KOPT-K1 (cell line): Measurements from ENCODE around the gene TRAK1.

ENCODE experiments used
- H3K27ac ChIP-seq: fragments of 200-600 bp; sonication (generic); 2 replicates; pipeline ENCODE4 v1.5.1; 2016; ENCODE audit warnings: antibody characterized with exemption, mild to moderate bottlenecking, low read depth, low read length; ENCODE audit not compliant: poor library complexity, severe bottlenecking
- H3K36me3 ChIP-seq: fragments of 200-600 bp; sonication (generic); 2 replicates; pipeline ENCODE4 v1.5.1; 2017; ENCODE audit warnings: antibody characterized with exemption, mild to moderate bottlenecking, low read length, moderate library complexity; ENCODE audit not compliant: insufficient read depth
- H3K9me3 ChIP-seq: fragments of 200-600 bp; sonication (generic); 2 replicates; pipeline ENCODE4 v1.5.1; 2017; ENCODE audit warnings: antibody characterized with exemption, low read length, mild to moderate bottlenecking; ENCODE audit not compliant: insufficient read depth, poor library complexity, severe bottlenecking

The TRAK1 gene

GRCh38 chr3:42256135-42256819 lies 165.1 kb downstream of the TRAK1 start:
- Histone ChIP-seq H3K27ac (no peak overlapping the region), H3K9me3 (no peaks in the 10 kb centered on the region), H3K36me3 (no peaks in the 10 kb centered on the region)

- no peaks in the 10 kb centered on the region for H3K9me3 ChIP-seq
- no peak overlapping the region for H3K27ac ChIP-seq
- H3K36me3 ChIP-seq: no peaks in the 10 kb centered on the region
Observed at GRCh38 chr3:42257007-42257406, 165.8 kb downstream of the TRAK1 start.

- no peak overlapping the region for H3K27ac ChIP-seq
Observed at GRCh38 chr3:42262525-42262924, 171.4 kb downstream of the TRAK1 start.

GRCh38 chr3:42263354-42264346 lies 172.5 kb downstream of the TRAK1 start:
- no peak overlapping the region for H3K27ac ChIP-seq
- H3K9me3 ChIP-seq: peaks cover 10% of the 10 kb centered on the region
- no peaks in the 10 kb centered on the region for H3K36me3 ChIP-seq

More at GRCh38 chr3:42262525-42262924, 171.4 kb downstream of the TRAK1 start:
- peaks cover 10% of the 10 kb centered on the region for H3K9me3 ChIP-seq
- H3K36me3 ChIP-seq: no peaks in the 10 kb centered on the region

- H3K27ac ChIP-seq: no peak overlapping the region
- H3K36me3 ChIP-seq: no peaks in the 10 kb centered on the region
Observed at GRCh38 chr3:42264399-42265058, 173.4 kb downstream of the TRAK1 start.

GRCh38 chr3:42265059-42265991 lies 174.2 kb downstream of the TRAK1 start:
- Histone ChIP-seq H3K27ac (no peak overlapping the region), H3K36me3 (no peaks in the 10 kb centered on the region)

More at GRCh38 chr3:42264399-42265058, 173.4 kb downstream of the TRAK1 start:
- peaks cover 10% of the 10 kb centered on the region for H3K9me3 ChIP-seq

GRCh38 chr3:42266085-42266484 lies 174.9 kb downstream of the TRAK1 start, which contains the start of gene CCK:
TSS of gene CCK (minus strand) at chr3:42266185. CDS start at chr3:42263630, 2,555 bp downstream.
- no peak within 1 kb of the TSS for H3K27ac ChIP-seq
- H3K9me3 ChIP-seq: peaks cover 10% of the 10 kb centered on the region
- no peaks in the 10 kb centered on the region for H3K36me3 ChIP-seq

More at GRCh38 chr3:42265059-42265991, 174.2 kb downstream of the TRAK1 start:
- peaks cover 10% of the 10 kb centered on the region for H3K9me3 ChIP-seq

GRCh38 chr3:42267878-42268277 lies 176.7 kb downstream of the TRAK1 start:
- Histone ChIP-seq H3K9me3 (peaks cover 15% of the 10 kb centered on the region), H3K36me3 (no peaks in the 10 kb centered on the region), H3K27ac (no peak overlapping the region)

GRCh38 chr3:42269647-42270046 lies 178.5 kb downstream of the TRAK1 start:
- Histone ChIP-seq H3K36me3 (no peaks in the 10 kb centered on the region), H3K9me3 (peaks cover 5% of the 10 kb centered on the region), H3K27ac (no peak overlapping the region)

- H3K9me3 ChIP-seq: peaks cover 5% of the 10 kb centered on the region
- H3K36me3 ChIP-seq: no peaks in the 10 kb centered on the region
Observed at GRCh38 chr3:42270561-42270960, 179.4 kb downstream of the TRAK1 start.

GRCh38 chr3:42271786-42272185 lies 180.6 kb downstream of the TRAK1 start:
- H3K27ac ChIP-seq: no peak overlapping the region
- peaks cover 5% of the 10 kb centered on the region for H3K9me3 ChIP-seq
- no peaks in the 10 kb centered on the region for H3K36me3 ChIP-seq

More at GRCh38 chr3:42270561-42270960, 179.4 kb downstream of the TRAK1 start:
- H3K27ac ChIP-seq: no peak overlapping the region

GRCh38 chr3:42273361-42273760 lies 182.2 kb downstream of the TRAK1 start:
- Histone ChIP-seq H3K9me3 (peaks cover 5% of the 10 kb centered on the region), H3K27ac (no peak overlapping the region), H3K36me3 (no peaks in the 10 kb centered on the region)

- no peak overlapping the region for H3K27ac ChIP-seq
- H3K9me3 ChIP-seq: peaks cover 8% of the 10 kb centered on the region
Observed at GRCh38 chr3:42274266-42274665, 183.1 kb downstream of the TRAK1 start.

GRCh38 chr3:42275217-42275616 lies 184.1 kb downstream of the TRAK1 start:
- Histone ChIP-seq H3K36me3 (no peaks in the 10 kb centered on the region), H3K9me3 (peaks cover 15% of the 10 kb centered on the region), H3K27ac (no peak overlapping the region)

More at GRCh38 chr3:42274266-42274665, 183.1 kb downstream of the TRAK1 start:
- H3K36me3 ChIP-seq: no peaks in the 10 kb centered on the region
